Testis (tissue), 3 donors: ENCODE measurements around the gene SERPINB11. TPM values are rescaled to one million over a fixed set of nuclear protein-coding genes. Genes with fewer than 3 reads are reported as not detected.

Experiments
- DNase-seq: peaks from one replicate; pipeline ENCODE4 v3.0.0-alpha.2; 2019
- H3K27ac ChIP-seq, 2 donors: fragments of 200-600 bp; sonication (generic); one replicate each; pipeline ENCODE4 v1.5.1; 2019
- H3K27me3 ChIP-seq: fragments of 200-600 bp; sonication (generic); one replicate; pipeline ENCODE4 v1.5.1; 2019
- H3K36me3 ChIP-seq: fragments of 200-600 bp; sonication (generic); one replicate; pipeline ENCODE4 v1.5.1; 2017; ENCODE audit warnings: low read depth; ENCODE audit errors: missing control alignments
- H3K4me1 ChIP-seq: fragments of 200-600 bp; sonication (generic); one replicate; pipeline ENCODE4 v1.5.1; 2019
- H3K4me3 ChIP-seq, 2 donors: fragments of 200-600 bp; sonication (generic); one replicate each; pipeline ENCODE4 v1.5.1; 2017 to 2019
- H3K9me3 ChIP-seq: fragments of 200-600 bp; sonication (generic); one replicate; pipeline ENCODE4 v1.5.1; 2017
- POLR2A ChIP-seq: fragments of 450-650 bp; IDR thresholded peaks from one replicate; pipeline ENCODE4 v1.6.1; 2017; ENCODE audit warnings: antibody characterized with exemption, mild to moderate bottlenecking, moderate library complexity
- WGBS, 2 donors: methylation state at CpG; one replicate each; pipeline ENCODE4 v1.1.5; 2018; 5-methylcytosine and 5-hydroxymethylcytosine counted together
- intact Hi-C: fragments of 100-400 bp; cut with DNase I; formaldehyde crosslinking; loops from one replicate; pipeline ENCODE4 v1.15.1; 2023; ENCODE audit warnings: low total_unique reads
- polyA plus RNA-seq: library from polyadenylated mRNA; stranded (reverse); fragments of 350-450 nt; fragmentation: Illumina TruSeq; extraction: RNeasy Lipid Tissue Mini Kit (QIAGEN cat#74804); gene quantifications from one replicate; pipeline ENCODE4 v1.2.3, GENCODE V29; 2014; ENCODE audit warnings: low read depth, low replicate concordance; ENCODE audit not compliant: insufficient read depth
- total RNA-seq, 2 donors: library from RNA; depleted of rRNA; stranded (reverse); fragments of >200 nt; gene quantifications; one replicate each; pipeline ENCODE4 v1.2.3, GENCODE V29; 2016
- TF ChIP-seq, protein P1 (sequence below), 3 experiments: fragments of 450-650 bp in 2 of 3; fragments of 200-600 bp in 1 of 3; sonication (generic) in 1 of 3; IDR thresholded peaks; one replicate each; pipeline ENCODE4 v1.5.1; 2016 to 2019; ENCODE audit warnings: antibody characterized with exemption in 3 of 3, mild to moderate bottlenecking in 2 of 3, moderate library complexity in 1 of 3

SERPINB11 gene
- total and polyA plus RNA-seq, 3 donors from 2014 or later: 0.34 to 2.0 (median 0.50) TPM

DNA sequence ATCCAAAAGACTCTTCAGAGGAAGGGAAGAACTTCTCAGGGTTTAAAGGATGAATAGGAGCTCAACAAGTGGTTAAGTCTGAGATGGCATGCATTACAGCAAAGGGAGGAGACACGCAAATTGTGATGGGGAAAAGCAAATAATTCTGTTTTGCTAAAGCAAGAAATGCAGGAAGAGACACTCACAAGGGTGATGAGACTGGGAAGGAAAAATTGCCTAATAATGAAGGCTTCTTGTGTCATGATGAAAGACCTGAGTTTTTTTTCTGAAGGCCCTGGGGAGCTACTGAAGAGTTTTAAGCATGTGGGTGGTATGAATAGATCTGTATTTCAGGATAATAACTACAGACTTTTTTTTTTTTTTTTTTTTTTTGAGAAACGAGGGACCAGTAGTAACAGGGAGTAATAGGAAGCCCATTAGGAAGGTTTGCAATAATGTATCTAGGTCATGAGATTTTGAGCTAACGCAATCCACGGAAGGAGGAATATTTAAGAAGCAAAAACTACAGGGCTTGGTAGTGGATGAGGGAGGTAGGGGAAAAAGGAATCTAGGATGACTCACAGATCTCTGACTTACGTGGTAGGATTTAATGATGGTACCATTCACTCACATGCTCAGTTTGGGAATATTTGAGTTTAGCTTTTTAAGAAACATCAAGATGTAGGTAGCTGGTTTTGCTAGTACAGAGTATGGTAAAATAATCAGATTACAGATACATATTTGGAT is 25.1 kb upstream of the SERPINB11 start:
- no peaks in the 10 kb centered on the region for H3K36me3 ChIP-seq
- 64 to 74% methylated on average over 5 of the region's 5 CpGs for WGBS, 2 donors
- no peak overlapping the region for H3K4me3 ChIP-seq
- intact Hi-C loops: no loop called here
- no peaks in the 10 kb centered on the region for H3K4me1 ChIP-seq
- no peak for DNase-seq
- H3K27ac ChIP-seq: no peak overlapping the region
- TF ChIP-seq, protein P1, sequence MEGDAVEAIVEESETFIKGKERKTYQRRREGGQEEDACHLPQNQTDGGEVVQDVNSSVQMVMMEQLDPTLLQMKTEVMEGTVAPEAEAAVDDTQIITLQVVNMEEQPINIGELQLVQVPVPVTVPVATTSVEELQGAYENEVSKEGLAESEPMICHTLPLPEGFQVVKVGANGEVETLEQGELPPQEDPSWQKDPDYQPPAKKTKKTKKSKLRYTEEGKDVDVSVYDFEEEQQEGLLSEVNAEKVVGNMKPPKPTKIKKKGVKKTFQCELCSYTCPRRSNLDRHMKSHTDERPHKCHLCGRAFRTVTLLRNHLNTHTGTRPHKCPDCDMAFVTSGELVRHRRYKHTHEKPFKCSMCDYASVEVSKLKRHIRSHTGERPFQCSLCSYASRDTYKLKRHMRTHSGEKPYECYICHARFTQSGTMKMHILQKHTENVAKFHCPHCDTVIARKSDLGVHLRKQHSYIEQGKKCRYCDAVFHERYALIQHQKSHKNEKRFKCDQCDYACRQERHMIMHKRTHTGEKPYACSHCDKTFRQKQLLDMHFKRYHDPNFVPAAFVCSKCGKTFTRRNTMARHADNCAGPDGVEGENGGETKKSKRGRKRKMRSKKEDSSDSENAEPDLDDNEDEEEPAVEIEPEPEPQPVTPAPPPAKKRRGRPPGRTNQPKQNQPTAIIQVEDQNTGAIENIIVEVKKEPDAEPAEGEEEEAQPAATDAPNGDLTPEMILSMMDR (IDR thresholded peaks at IDR 0.05): no peak
- TF ChIP-seq POLR2A: no peak
- no peaks in the 10 kb centered on the region for H3K9me3 ChIP-seq
- H3K27me3 ChIP-seq: no peaks in the 10 kb centered on the region

DNA sequence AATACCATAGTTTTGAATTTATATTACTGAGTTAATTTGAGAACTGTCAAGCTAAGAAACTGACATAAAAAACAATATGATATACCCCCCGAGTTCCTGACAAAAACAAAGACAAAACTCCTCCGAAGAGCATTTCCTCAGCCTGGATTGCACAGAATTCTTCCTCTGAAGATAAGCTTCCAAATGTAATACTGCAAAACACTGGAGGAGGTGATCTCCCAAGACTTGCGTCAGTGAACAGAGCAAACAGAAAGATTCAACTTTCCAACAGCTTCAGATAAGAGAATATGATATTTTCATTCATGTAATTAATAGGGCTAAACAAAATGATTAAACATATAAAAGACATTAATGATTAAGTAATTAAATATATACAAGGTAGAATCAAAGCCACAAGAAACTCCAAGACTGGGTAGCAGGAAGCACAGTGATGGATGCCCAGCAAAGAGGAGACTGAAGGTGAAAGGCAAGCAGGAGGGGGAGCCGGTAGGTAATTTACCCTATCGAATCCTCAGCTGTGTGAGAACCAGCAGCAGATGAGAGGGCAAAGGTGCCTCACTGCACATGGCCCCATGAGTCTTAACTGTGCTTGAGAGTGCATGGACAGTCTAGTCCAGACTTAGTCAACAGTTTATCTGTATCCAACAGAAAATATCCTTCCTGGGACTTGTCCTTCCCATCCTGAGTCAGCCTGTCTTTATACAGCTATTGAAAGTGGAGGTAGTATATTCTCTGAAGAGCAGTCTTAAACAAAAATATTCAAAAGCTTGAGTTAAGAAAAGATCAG is 22.7 kb upstream of the SERPINB11 start:
- no peaks in the 10 kb centered on the region for H3K4me1 ChIP-seq
- H3K27ac ChIP-seq: no peak overlapping the region
- H3K36me3 ChIP-seq: no peaks in the 10 kb centered on the region
- TF ChIP-seq, protein P1 (IDR thresholded peaks at IDR 0.05): no peak
- TF ChIP-seq POLR2A: no peak
- H3K9me3 ChIP-seq: no peaks in the 10 kb centered on the region
- 69% methylated on average over 5 of the region's 5 CpGs for WGBS, 2 donors
- intact Hi-C loops: no loop called here
- no peak overlapping the region for H3K4me3 ChIP-seq
- no peak for DNase-seq
- no peaks in the 10 kb centered on the region for H3K27me3 ChIP-seq

DNA sequence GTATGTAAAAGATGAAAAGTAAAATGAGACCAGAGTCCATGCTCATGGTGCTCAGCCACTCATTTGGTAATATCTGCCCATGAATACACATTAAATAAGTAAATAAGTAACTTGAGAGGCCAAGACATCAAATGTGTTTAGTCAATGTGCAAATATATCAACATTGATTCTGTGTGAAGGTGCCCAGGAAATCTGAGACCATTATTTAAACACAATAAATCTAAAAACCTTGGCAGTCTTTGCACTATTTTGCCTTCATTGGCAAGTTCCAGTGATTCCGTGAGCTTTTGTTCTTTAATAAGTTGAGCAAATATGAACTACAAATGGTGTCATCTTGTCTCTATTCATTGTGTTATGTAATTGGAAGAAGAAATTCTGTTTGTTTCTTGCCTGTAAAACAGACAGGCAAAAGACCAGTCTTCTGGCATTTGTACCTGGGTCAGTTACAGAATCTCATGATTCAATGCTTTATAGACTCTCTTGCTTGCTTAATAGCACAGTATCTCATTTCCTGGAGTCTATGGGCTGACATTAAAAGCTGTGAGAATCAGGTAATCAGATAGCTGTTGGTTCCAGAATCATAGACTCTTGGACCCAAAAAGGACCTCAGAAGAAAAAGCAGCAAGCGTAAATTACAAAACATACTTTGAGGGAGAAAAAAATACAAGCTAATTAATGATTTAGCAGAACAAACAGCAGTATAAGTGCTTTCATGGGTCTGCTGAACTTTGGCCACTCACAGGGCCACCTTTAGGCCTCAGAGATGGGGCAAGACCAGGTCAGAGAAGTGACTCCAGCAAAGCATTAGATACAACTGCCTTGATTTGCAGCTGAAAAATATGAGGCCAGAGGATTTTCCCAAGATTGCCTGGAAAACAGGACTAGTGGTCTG is 21.1 kb upstream of the SERPINB11 start:
- intact Hi-C loops: no loop called here

DNA sequence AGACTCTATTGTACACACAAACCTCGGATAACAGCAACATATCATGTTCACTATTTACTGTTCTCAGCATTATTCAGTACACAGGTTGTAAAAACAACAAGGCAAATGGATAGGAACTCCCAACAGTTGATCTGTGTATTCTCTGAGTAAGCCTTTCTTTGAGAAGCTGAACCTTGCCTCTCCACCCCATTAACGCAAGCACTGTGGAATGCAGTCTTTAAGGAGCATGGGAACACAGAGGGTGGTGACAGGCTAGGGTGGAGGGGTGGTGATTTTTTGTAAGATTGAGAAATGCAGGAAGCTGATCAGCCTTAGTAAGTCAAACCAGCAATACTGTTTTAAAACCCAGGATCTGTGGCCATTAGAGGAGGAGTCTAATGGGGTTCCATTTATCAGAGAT is 19.6 kb upstream of the SERPINB11 start:
- no peak for DNase-seq
- intact Hi-C loops: no loop called here

More for the DNA sequence above, 21.1 kb upstream of the SERPINB11 start:
- no peaks in the 10 kb centered on the region for H3K9me3 ChIP-seq
- no peak overlapping the region for H3K27ac ChIP-seq
- DNase-seq: no peak
- H3K4me1 ChIP-seq: no peaks in the 10 kb centered on the region
- H3K27me3 ChIP-seq: no peaks in the 10 kb centered on the region
- 85 to 88% methylated on average over 2 of the region's 2 CpGs for WGBS, 2 donors
- H3K36me3 ChIP-seq: no peaks in the 10 kb centered on the region
- TF ChIP-seq, protein P1 (IDR thresholded peaks at IDR 0.05): no peak
- TF ChIP-seq POLR2A: no peak
- no peak overlapping the region for H3K4me3 ChIP-seq

More for the DNA sequence above, 19.6 kb upstream of the SERPINB11 start:
- WGBS, 2 donors: 44 to 65% methylated on average over 2 of the region's 2 CpGs
- Histone ChIP-seq H3K36me3 (no peaks in the 10 kb centered on the region), H3K27ac (no peak overlapping the region), H3K27me3 (no peaks in the 10 kb centered on the region), H3K4me1 (no peaks in the 10 kb centered on the region), H3K4me3 (no peak overlapping the region), H3K9me3 (no peaks in the 10 kb centered on the region)
- TF ChIP-seq, protein P1 (IDR thresholded peaks at IDR 0.05): no peak
- TF ChIP-seq POLR2A: no peak
